Gastroesophageal sphincter (tissue), 2 donors: ENCODE data around the gene LRRC45.

Experiments used
- EP300 ChIP-seq: sonication (generic); formaldehyde crosslinking; IDR thresholded peaks from one replicate; pipeline ENCODE4 v1.6.1; 2017; ENCODE audit warnings: antibody characterized with exemption, mild to moderate bottlenecking
- POLR2A ChIP-seq, 2 donors: fragments of 450-650 bp; IDR thresholded peaks; one replicate each; pipeline ENCODE4 v1.6.1; 2017; ENCODE audit warnings: antibody characterized with exemption in 2 of 2, mild to moderate bottlenecking in 2 of 2, moderate library complexity in 1 of 2

DNA sequence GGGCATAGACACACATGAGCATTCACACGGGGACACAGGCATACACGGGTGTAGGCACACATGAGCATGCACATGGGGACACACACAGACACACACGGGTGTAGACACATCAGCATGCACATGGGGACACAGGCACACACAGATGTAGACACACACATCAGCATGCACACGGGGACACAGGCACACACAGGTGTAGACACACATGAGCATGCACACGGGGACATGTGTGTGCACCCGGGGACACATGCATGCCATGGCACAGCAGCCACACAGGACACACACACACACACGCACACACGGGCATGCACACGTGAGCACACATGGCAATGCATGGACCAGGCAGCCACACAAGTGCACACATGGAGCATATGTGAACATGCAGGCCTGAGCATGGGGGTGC lies 19.5 kb downstream of the LRRC45 start:
- TF ChIP-seq POLR2A (IDR thresholded peaks at IDR 0.05) = no peak
- no peak for TF ChIP-seq EP300
